GM12865 (cell line): ENCODE results near the gene SPAG16.

Source experiments
- DNase-seq: peaks from one replicate; pipeline ENCODE4 v3.0.0; 2010; ENCODE audit warnings: low read depth
- H3K4me3 ChIP-seq: 2 replicates; pipeline ENCODE4 v1.5.1; 2011; ENCODE audit warnings: mild to moderate bottlenecking, low read depth, low read length, control low read depth
- TF ChIP-seq, protein P1 (sequence below): IDR thresholded peaks from 2 replicates; pipeline ENCODE4 v1.5.1; 2011; ENCODE audit warnings: low read length, control low read depth, low read depth, inconsistent platforms; ENCODE audit not compliant: insufficient read depth; ENCODE audit errors: missing control alignments

SPAG16 gene

DNA sequence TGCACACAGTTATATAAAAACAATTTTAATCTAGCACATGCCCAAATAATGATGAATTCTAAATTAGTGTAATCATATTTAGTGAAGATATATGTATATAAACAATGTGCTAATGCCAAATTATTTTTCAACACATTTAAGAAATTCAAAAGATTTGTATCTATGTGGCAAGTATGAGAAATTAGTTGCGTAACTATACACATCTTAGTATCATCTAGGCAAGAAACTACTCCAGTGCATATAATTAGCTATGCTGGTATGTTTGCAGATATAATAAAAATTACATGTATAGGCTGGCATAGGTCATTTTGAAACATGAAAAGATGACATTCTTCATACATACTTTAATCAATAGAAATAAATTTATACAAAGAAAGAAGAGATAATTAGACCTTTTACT, 874.6 kb downstream of the SPAG16 start:
- H3K4me3 ChIP-seq, result no peak overlapping the region
- TF ChIP-seq, protein P1, sequence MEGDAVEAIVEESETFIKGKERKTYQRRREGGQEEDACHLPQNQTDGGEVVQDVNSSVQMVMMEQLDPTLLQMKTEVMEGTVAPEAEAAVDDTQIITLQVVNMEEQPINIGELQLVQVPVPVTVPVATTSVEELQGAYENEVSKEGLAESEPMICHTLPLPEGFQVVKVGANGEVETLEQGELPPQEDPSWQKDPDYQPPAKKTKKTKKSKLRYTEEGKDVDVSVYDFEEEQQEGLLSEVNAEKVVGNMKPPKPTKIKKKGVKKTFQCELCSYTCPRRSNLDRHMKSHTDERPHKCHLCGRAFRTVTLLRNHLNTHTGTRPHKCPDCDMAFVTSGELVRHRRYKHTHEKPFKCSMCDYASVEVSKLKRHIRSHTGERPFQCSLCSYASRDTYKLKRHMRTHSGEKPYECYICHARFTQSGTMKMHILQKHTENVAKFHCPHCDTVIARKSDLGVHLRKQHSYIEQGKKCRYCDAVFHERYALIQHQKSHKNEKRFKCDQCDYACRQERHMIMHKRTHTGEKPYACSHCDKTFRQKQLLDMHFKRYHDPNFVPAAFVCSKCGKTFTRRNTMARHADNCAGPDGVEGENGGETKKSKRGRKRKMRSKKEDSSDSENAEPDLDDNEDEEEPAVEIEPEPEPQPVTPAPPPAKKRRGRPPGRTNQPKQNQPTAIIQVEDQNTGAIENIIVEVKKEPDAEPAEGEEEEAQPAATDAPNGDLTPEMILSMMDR, result no peak
- DNase-seq, result no peak

DNA sequence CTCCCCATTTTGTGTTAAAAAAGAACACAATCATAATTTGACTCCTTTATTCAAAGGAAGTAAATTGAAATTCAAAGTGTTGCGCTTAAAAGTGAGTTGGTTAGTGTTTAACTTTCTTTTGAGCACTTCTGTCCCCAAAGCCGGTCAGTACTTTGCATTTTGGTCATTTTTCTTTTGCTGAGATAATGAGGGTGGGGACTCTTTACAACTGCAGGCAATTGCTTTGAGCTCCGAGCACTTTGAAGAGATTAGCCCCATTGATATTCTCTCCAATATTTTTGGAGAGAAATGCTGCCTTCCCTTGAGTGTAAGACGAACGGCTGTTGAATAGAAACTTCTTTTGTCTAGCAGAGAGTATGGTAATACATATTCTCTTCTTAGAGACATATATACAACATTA, 885.0 kb downstream of the SPAG16 start:
- TF ChIP-seq, protein P1, result no peak
- H3K4me3 ChIP-seq, result no peak overlapping the region
- no peak for DNase-seq

DNA sequence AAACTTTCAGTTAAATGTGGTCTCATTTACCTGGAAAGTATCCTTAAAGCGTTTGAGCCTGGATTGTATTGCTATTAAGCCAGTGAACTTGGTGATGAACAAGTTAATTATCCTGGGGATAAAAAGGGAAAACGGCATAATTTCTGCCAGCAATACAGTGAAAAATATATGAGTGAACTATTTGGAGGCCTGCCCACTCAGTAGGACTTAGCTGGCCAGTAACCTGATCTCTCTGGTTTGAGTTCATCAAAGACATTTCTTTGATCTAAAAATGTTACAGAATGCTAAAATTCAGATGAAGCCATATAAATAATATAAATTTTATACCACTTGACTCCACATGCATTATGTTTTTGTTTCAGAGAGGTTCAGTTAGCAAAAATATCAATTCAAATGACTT, 885.5 kb downstream of the SPAG16 start:
- TF ChIP-seq, protein P1, result no peak
- no peak overlapping the region for H3K4me3 ChIP-seq
- no peak for DNase-seq

DNA sequence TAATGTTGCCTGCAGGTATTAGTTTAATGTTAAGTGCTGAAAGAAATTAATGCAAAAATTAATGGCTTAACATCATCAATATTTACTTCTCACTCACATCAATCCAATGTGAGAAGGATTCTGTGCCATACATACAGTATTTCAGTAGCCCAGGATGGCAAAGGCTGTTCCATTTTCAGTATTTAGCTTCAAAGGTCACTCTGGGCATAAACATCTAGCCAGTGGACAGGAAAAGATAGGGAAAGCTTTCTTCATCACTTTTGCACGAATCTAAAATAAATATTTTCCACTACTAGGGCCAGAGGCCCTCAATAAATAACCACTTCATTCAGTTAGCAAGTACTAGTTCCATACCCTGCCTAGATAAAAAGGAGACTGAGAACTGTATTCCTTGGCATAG, 890.3 kb downstream of the SPAG16 start:
- TF ChIP-seq, protein P1, result no peak
- DNase-seq, result no peak
- H3K4me3 ChIP-seq, result no peak overlapping the region

DNA sequence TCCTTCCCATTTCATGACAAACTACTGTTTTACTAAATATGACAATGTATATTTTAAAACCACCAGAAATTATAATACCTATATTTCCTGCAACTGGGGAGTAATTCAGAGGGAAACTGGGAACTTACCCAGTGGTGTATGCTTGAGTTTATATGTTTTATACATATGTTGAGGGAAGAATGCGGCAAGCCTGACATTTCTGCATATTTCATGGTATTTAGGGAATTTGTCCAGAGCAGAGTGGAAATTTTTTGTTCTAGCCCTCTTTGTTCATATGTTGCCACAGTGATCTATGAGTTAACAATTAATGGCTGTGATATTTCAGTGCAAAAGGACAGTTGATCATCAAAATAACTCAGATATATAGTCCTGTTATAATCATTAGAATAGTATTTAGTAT, 895.8 kb downstream of the SPAG16 start:
- no peak for DNase-seq
- TF ChIP-seq, protein P1, result no peak
- H3K4me3 ChIP-seq, result no peak overlapping the region

DNA sequence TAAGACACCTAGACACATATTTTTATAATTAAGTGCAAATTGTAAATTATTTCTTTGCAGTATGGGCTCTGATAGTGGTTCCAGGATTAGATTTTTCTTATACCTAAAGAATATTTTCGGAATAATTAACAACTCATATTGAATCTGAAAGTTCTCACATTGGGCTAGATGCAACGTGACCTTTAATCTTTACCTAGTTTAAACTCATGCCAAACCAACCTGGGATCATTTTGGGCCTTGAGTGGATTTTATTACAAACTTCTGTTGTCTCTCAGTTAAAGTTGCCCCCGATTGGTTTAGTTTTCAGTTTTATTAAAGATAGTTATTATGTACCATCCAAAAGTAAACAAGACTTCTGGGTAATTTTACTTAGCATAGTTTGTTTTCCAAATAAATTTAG, 896.4 kb downstream of the SPAG16 start:
- no peak overlapping the region for H3K4me3 ChIP-seq
- TF ChIP-seq, protein P1, result no peak
- no peak for DNase-seq

DNA sequence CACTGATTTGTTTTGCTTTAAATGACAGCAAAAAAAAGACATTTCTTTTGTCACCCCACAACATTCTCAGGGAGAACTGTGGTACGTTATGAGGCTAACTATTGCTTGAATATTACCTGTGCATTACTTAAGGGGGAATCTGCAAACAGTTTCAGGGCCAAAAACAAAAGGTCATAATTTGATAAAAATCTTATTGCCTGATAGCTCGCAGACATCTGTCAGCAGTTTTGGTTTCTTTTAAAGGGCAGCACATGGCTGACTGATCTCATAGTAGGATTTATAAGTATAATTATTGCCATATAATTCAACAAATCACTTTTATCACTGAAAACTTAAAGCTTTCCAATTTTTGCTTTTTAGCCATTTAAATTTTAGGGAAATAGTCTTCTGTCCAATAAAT, 900.2 kb downstream of the SPAG16 start:
- DNase-seq, result no peak
- TF ChIP-seq, protein P1, result no peak
- H3K4me3 ChIP-seq, result no peak overlapping the region
